Progenitor cell of endocrine pancreas (in vitro differentiated cells): ENCODE data around the gene DLGAP1. TPM values are rescaled to one million over a fixed set of nuclear protein-coding genes. Genes with fewer than 3 reads are reported as not detected.

Experiments used
- DNase-seq: peaks from one replicate; pipeline ENCODE4 v3.0.0; 2021; ENCODE audit warnings: low spot score; ENCODE audit not compliant: unreplicated experiment
- H3K27ac Mint-ChIP-seq: 2 replicates; pipeline ENCODE4 v1.8.0; 2021; ENCODE audit warnings: mild to moderate bottlenecking, moderate library complexity, mixed read lengths
- H3K27me3 Mint-ChIP-seq: 2 replicates; pipeline ENCODE4 v1.8.0; 2021; ENCODE audit warnings: mixed read lengths
- H3K36me3 Mint-ChIP-seq: 2 replicates; pipeline ENCODE4 v1.8.0; 2022; ENCODE audit warnings: mixed read lengths; ENCODE audit not compliant: insufficient read depth
- H3K4me1 Mint-ChIP-seq: 2 replicates; pipeline ENCODE4 v1.8.0; 2021; ENCODE audit warnings: low read depth, mixed read lengths
- H3K4me3 Mint-ChIP-seq: 2 replicates; pipeline ENCODE4 v1.8.0; 2021; ENCODE audit warnings: low read depth, mild to moderate bottlenecking, moderate library complexity, mixed read lengths
- H3K9me3 Mint-ChIP-seq: 2 replicates; pipeline ENCODE4 v1.8.0; 2021; ENCODE audit warnings: low read depth, mixed read lengths
- CTCF ChIP-seq: fragments of 200-600 bp; sonication (generic); IDR thresholded peaks from one replicate; pipeline ENCODE4 v1.5.0; 2021; ENCODE audit warnings: antibody characterized with exemption, mild to moderate bottlenecking; ENCODE audit not compliant: unreplicated experiment
- total RNA-seq: library from RNA; stranded (reverse); gene quantifications from 2 replicates; pipeline ENCODE4 v1.2.1, GENCODE V29; 2021

Gene DLGAP1
- total RNA-seq, 1 donor from 2014 or later, result 16.7 TPM

DNA sequence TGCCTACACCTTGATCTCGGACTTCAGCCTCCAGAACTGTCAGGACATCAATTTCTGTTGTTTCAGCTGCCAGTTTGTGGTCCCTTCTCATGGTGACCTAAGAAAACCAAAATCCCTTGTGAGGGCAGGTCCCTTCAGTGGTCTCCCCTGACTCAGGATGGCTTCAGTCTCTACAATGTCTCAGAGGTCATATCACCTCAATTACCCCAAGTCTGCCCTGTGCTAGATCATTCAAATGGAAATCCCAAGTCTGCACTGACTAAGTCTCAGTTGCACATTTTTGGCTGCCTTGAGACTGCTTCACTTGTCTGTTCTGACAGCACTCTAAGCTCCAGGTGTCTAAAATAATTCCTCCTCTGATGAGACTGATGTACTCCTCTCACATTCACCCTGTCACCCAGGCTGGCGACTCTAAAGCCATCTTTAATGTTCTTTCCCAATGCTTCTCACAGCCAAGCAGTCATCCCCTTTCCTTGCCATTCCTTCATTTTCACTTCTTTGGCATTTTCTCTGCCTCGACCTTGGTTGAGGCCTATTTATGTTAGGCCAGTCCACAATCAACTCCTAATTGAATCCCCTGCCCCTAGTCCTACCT lies 470.8 kb downstream of the DLGAP1 start:
- Mint-ChIP-seq H3K4me1 (peaks cover 19% of the 10 kb centered on the region), H3K9me3 (peaks cover 2% of the 10 kb centered on the region), H3K4me3 (no peak overlapping the region), H3K36me3 (peaks cover 4% of the 10 kb centered on the region), H3K27ac (no peak overlapping the region), H3K27me3 (no peaks in the 10 kb centered on the region)
- TF ChIP-seq CTCF, result no peak
- DNase-seq, result no peak

- no peak for TF ChIP-seq CTCF
- no peak for DNase-seq
- H3K4me3 Mint-ChIP-seq, result no peak overlapping the region
- no peaks in the 10 kb centered on the region for H3K27me3 Mint-ChIP-seq
- peaks cover 19% of the 10 kb centered on the region for H3K4me1 Mint-ChIP-seq
- no peak overlapping the region for H3K27ac Mint-ChIP-seq
- H3K9me3 Mint-ChIP-seq, result peaks cover 6% of the 10 kb centered on the region
- H3K36me3 Mint-ChIP-seq, result peaks cover 5% of the 10 kb centered on the region
Observed at GRCh38 chr18:3983351-3983969, 471.6 kb downstream of the DLGAP1 start.

- Mint-ChIP-seq H3K36me3 (peaks cover 7% of the 10 kb centered on the region), H3K9me3 (peaks cover 9% of the 10 kb centered on the region), H3K4me3 (no peak overlapping the region), H3K27ac (no peak overlapping the region), H3K4me1 (peaks cover 19% of the 10 kb centered on the region), H3K27me3 (no peaks in the 10 kb centered on the region)
- TF ChIP-seq CTCF, result no peak
- no peak for DNase-seq
Observed at GRCh38 chr18:3982541-3982940, 472.6 kb downstream of the DLGAP1 start.

- H3K27me3 Mint-ChIP-seq, result no peaks in the 10 kb centered on the region
- H3K4me3 Mint-ChIP-seq, result no peak overlapping the region
- no peak for DNase-seq
- peaks cover 6% of the 10 kb centered on the region for H3K4me1 Mint-ChIP-seq
- peaks cover 9% of the 10 kb centered on the region for H3K9me3 Mint-ChIP-seq
- no peak overlapping the region for H3K27ac Mint-ChIP-seq
- H3K36me3 Mint-ChIP-seq, result peaks cover 8% of the 10 kb centered on the region
- TF ChIP-seq CTCF, result no peak
Observed at GRCh38 chr18:3979024-3979423, 476.1 kb downstream of the DLGAP1 start.

DNA sequence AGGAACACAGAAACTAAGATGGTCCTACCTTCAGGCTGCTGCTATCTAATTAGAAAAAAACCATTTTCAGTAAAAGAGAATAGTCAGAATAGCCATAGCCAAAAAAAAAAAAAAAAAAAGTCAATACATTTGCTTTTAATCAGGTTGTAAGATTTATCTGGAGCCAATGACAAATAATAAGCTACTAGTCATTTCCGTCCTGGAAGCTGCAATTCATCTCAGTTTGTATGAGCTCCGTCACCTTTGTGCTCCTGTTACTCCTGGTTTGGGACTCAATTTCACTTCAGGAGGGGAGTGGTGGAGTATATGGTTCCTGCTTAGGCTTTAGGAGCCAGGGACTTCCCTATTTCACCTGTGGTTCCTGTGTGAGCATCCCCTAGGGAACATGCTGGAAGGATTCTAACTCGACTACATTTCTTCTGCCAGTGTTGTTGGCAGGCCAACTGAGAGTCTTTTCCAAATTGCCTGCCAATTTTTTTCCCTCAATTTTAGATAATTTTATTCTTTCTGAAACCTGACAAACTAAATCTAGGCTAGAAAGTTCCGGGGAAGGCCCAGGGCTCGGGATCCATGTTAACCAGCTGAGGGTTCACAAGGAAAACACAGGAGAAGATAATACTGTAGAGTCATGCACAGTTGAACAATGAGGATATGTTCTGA lies 481.8 kb downstream of the DLGAP1 start:
- DNase-seq, result no peak
- Mint-ChIP-seq H3K4me3 (no peak overlapping the region), H3K36me3 (peaks cover 2% of the 10 kb centered on the region), H3K27me3 (no peaks in the 10 kb centered on the region), H3K27ac (no peak overlapping the region), H3K4me1 (peaks cover 7% of the 10 kb centered on the region), H3K9me3 (peaks cover 1% of the 10 kb centered on the region)
- no peak for TF ChIP-seq CTCF
